GM23338 (cell line): ENCODE data around the gene UNKL. TPM values are rescaled to one million over a fixed set of nuclear protein-coding genes. Genes with fewer than 3 reads are reported as not detected.

Experiments used
- ATAC-seq: fragments of 200-7000 bp; cut with Tn5 transposase; 3 replicates; pipeline ENCODE4 v1.9.1; 2020
- DNase-seq: peaks from one replicate; pipeline ENCODE4 v3.0.0-alpha.2; 2015; ENCODE audit warnings: low spot score
- H2AFZ ChIP-seq: fragments of 200-600 bp; sonication (generic); 2 replicates; pipeline ENCODE4 v1.8.0; 2016; ENCODE audit warnings: antibody characterized with exemption, mild to moderate bottlenecking, moderate library complexity
- H3F3A ChIP-seq: fragments of 200-600 bp; sonication (generic); replicated peaks from 2 replicates; pipeline ENCODE4 v1.8.0; 2017; ENCODE audit warnings: antibody characterized with exemption, mixed run types, low read depth
- H3K27ac ChIP-seq: fragments of 200-600 bp; sonication (generic); 2 replicates; pipeline ENCODE4 v1.6.1; 2016; ENCODE audit warnings: low read depth
- H3K27me3 ChIP-seq: fragments of 200-600 bp; sonication (generic); 2 replicates; pipeline ENCODE4 v1.8.0; 2016; ENCODE audit warnings: mild to moderate bottlenecking, mixed run types, moderate library complexity; ENCODE audit not compliant: insufficient read depth
- H3K36me3 ChIP-seq: fragments of 200-600 bp; sonication (generic); 2 replicates; pipeline ENCODE4 v1.8.0; 2016; ENCODE audit warnings: mild to moderate bottlenecking; ENCODE audit not compliant: insufficient read depth
- H3K4me1 ChIP-seq: fragments of 200-600 bp; sonication (generic); 2 replicates; pipeline ENCODE4 v1.8.0; 2016; ENCODE audit warnings: mild to moderate bottlenecking, moderate library complexity; ENCODE audit not compliant: insufficient read depth
- H3K4me2 ChIP-seq: fragments of 200-600 bp; sonication (generic); 2 replicates; pipeline ENCODE4 v1.7.1; 2017; ENCODE audit warnings: mixed run types
- H3K4me3 ChIP-seq: fragments of 200-600 bp; sonication (generic); 2 replicates; pipeline ENCODE4 v1.6.1; 2016; ENCODE audit warnings: mixed run types
- H3K79me2 ChIP-seq: fragments of 200-600 bp; sonication (generic); replicated peaks from 2 replicates; pipeline ENCODE4 v1.8.0; 2017; ENCODE audit warnings: mild to moderate bottlenecking; ENCODE audit not compliant: insufficient read depth
- H3K9me2 ChIP-seq: fragments of 200-600 bp; sonication (generic); 2 replicates; pipeline ENCODE4 v1.8.0; 2017; ENCODE audit not compliant: insufficient read depth
- H4K20me1 ChIP-seq: fragments of 200-600 bp; sonication (generic); replicated peaks from 2 replicates; pipeline ENCODE4 v1.8.0; 2017; ENCODE audit warnings: mild to moderate bottlenecking; ENCODE audit not compliant: insufficient read depth
- H3K27ac Mint-ChIP-seq: 2 replicates; pipeline ENCODE4 v1.8.0; 2020; ENCODE audit warnings: inconsistent platforms, mild to moderate bottlenecking, moderate library complexity, mixed read lengths
- H3K27me3 Mint-ChIP-seq: 3 replicates; pipeline ENCODE4 v1.8.0; 2022; ENCODE audit warnings: low read depth, mild to moderate bottlenecking, moderate library complexity, mixed read lengths, inconsistent platforms; ENCODE audit not compliant: insufficient read depth, poor library complexity
- H3K36me3 Mint-ChIP-seq: 3 replicates; pipeline ENCODE4 v1.8.0; 2021; ENCODE audit warnings: low read depth, mild to moderate bottlenecking, inconsistent platforms, moderate library complexity, mixed read lengths
- H3K4me1 Mint-ChIP-seq: 3 replicates; pipeline ENCODE4 v1.8.0; 2020; ENCODE audit warnings: mild to moderate bottlenecking, inconsistent platforms, mixed read lengths
- H3K4me3 Mint-ChIP-seq: 3 replicates; pipeline ENCODE4 v1.8.0; 2021; ENCODE audit warnings: moderate library complexity, mild to moderate bottlenecking, inconsistent platforms, mixed read lengths
- H3K9me3 Mint-ChIP-seq: 3 replicates; pipeline ENCODE4 v1.8.0; 2020; ENCODE audit warnings: moderate library complexity, mild to moderate bottlenecking, inconsistent platforms, mixed read lengths
- CREB1 ChIP-seq: fragments of 250-450 bp; sonication (Bioruptor Pico); IDR thresholded peaks from 2 replicates; pipeline ENCODE4 v1.5.0; 2020; ENCODE audit warnings: low read depth, mild to moderate bottlenecking, moderate library complexity
- EZH2 ChIP-seq: fragments of 200-600 bp; sonication (generic); IDR thresholded peaks from one replicate; pipeline ENCODE4 v1.8.0; 2017; ENCODE audit warnings: antibody characterized with exemption, mild to moderate bottlenecking, low read depth; ENCODE audit not compliant: unreplicated experiment
- EZH2phosphoT487 ChIP-seq: fragments of 200-600 bp; sonication (generic); IDR thresholded peaks from one replicate; pipeline ENCODE4 v1.8.1; 2018; ENCODE audit warnings: antibody characterized with exemption; ENCODE audit not compliant: unreplicated experiment
- JUNB ChIP-seq: IDR thresholded peaks from one replicate; pipeline ENCODE4 v1.6.1; 2016; ENCODE audit warnings: antibody characterized with exemption; ENCODE audit not compliant: unreplicated experiment
- NANOG ChIP-seq: IDR thresholded peaks from 2 replicates; pipeline ENCODE4 v1.6.1; 2016; ENCODE audit warnings: antibody characterized with exemption, borderline replicate concordance
- POLR2AphosphoS5 ChIP-seq: IDR thresholded peaks from 2 replicates; pipeline ENCODE4 v1.6.1; 2016; ENCODE audit warnings: antibody characterized with exemption, low read depth
- STAT1 ChIP-seq: IDR thresholded peaks from one replicate; pipeline ENCODE4 v1.6.1; 2016; ENCODE audit warnings: antibody characterized with exemption; ENCODE audit not compliant: unreplicated experiment
- ZNF114 ChIP-seq: fragments of 250-450 bp; sonication (Bioruptor Pico); IDR thresholded peaks from 2 replicates; pipeline ENCODE4 v1.5.0; 2020; ENCODE audit warnings: mild to moderate bottlenecking, moderate library complexity
- ZNF331 ChIP-seq: fragments of 250-450 bp; sonication (Bioruptor Pico); IDR thresholded peaks from 2 replicates; pipeline ENCODE4 v1.5.0; 2020; ENCODE audit warnings: low read depth, mild to moderate bottlenecking, moderate library complexity
- ZNF462 ChIP-seq: fragments of 250-450 bp; sonication (Bioruptor Pico); IDR thresholded peaks from 2 replicates; pipeline ENCODE4 v1.5.0; 2020; ENCODE audit warnings: mild to moderate bottlenecking, moderate library complexity
- polyA plus RNA-seq: library from polyadenylated mRNA; unstranded; fragments of >200 nt; fragmentation: Nextera tagmentation; extraction: Ambion mirVana; gene quantifications from 2 replicates; pipeline ENCODE4 v1.2.1, GENCODE V29; 2016
- total RNA-seq: library from RNA; depleted of rRNA; stranded (reverse); fragments of >200 nt; shearing (Covaris generic); gene quantifications from 2 replicates; pipeline ENCODE4 v1.2.3, GENCODE V29; 2014
- TF ChIP-seq, protein P1 (sequence below), 2 experiments: fragments of 200-600 bp in 1 of 2; sonication (generic) in 1 of 2; conservative IDR thresholded peaks; 2 replicates each; pipeline versions ENCODE4 v1.5.1 to v1.6.1; 2016 to 2017; ENCODE audit warnings: antibody characterized with exemption in 2 of 2, low read depth in 2 of 2, mild to moderate bottlenecking in 2 of 2, moderate library complexity in 1 of 2
- TF ChIP-seq, protein P2 (sequence below): IDR thresholded peaks from 2 replicates; pipeline ENCODE4 v1.6.1; 2016; ENCODE audit warnings: antibody characterized with exemption
- TF ChIP-seq, protein P3 (sequence below): IDR thresholded peaks from one replicate; pipeline ENCODE4 v1.6.1; 2018; ENCODE audit warnings: antibody characterized with exemption; ENCODE audit not compliant: unreplicated experiment

Gene UNKL
- total and polyA plus RNA-seq, 2 experiments from 2014 or later: 16.7 to 28.7 TPM

GRCh38 chr16:1458336-1458976, 44.0 kb upstream of the UNKL start:
- ATAC-seq (no peak), DNase-seq (no peak)
- Histone ChIP-seq H3K4me1 (no peaks in the 10 kb centered on the region), H2AFZ (no peak overlapping the region), H3F3A (no peaks in the 10 kb centered on the region), H3K27me3 (no peaks in the 10 kb centered on the region), H3K9me2 (no peaks in the 10 kb centered on the region), H3K4me2 (no peak overlapping the region), H3K4me3 (no peak overlapping the region), H3K27ac (no peak overlapping the region), H3K36me3 (no peaks in the 10 kb centered on the region), H4K20me1 (peaks cover 4% of the 10 kb centered on the region), H3K79me2 (no peaks in the 10 kb centered on the region; the same call in 1 of the 2 replicates)
- Mint-ChIP-seq H3K4me1 (no peaks in the 10 kb centered on the region; the same call in 2 of the 3 replicates), H3K27ac (no peak overlapping the region), H3K9me3 (no peaks in the 10 kb centered on the region), H3K27me3 (no peaks in the 10 kb centered on the region), H3K36me3 (peaks cover 8% of the 10 kb centered on the region), H3K4me3 (no peak overlapping the region)
- no peak for TF ChIP-seq NANOG
- no peak for TF ChIP-seq ZNF114 (CRISPR knock-in tag)
- no peak for TF ChIP-seq ZNF331
- no peak for TF ChIP-seq EZH2
- TF ChIP-seq CREB1 (CRISPR knock-in tag): no peak
- no peak for TF ChIP-seq STAT1
- TF ChIP-seq EZH2phosphoT487: no peak
- no peak for TF ChIP-seq ZNF462 (CRISPR knock-in tag)
- TF ChIP-seq, protein P1, sequence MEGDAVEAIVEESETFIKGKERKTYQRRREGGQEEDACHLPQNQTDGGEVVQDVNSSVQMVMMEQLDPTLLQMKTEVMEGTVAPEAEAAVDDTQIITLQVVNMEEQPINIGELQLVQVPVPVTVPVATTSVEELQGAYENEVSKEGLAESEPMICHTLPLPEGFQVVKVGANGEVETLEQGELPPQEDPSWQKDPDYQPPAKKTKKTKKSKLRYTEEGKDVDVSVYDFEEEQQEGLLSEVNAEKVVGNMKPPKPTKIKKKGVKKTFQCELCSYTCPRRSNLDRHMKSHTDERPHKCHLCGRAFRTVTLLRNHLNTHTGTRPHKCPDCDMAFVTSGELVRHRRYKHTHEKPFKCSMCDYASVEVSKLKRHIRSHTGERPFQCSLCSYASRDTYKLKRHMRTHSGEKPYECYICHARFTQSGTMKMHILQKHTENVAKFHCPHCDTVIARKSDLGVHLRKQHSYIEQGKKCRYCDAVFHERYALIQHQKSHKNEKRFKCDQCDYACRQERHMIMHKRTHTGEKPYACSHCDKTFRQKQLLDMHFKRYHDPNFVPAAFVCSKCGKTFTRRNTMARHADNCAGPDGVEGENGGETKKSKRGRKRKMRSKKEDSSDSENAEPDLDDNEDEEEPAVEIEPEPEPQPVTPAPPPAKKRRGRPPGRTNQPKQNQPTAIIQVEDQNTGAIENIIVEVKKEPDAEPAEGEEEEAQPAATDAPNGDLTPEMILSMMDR (conservative IDR thresholded peaks at IDR 0.05; ENCODE audit: low read depth in 2 of 2): no peak
- no peak for TF ChIP-seq POLR2AphosphoS5
- TF ChIP-seq, protein P2, sequence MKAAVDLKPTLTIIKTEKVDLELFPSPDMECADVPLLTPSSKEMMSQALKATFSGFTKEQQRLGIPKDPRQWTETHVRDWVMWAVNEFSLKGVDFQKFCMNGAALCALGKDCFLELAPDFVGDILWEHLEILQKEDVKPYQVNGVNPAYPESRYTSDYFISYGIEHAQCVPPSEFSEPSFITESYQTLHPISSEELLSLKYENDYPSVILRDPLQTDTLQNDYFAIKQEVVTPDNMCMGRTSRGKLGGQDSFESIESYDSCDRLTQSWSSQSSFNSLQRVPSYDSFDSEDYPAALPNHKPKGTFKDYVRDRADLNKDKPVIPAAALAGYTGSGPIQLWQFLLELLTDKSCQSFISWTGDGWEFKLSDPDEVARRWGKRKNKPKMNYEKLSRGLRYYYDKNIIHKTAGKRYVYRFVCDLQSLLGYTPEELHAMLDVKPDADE: no peak
- TF ChIP-seq JUNB: no peak
- TF ChIP-seq, protein P3, sequence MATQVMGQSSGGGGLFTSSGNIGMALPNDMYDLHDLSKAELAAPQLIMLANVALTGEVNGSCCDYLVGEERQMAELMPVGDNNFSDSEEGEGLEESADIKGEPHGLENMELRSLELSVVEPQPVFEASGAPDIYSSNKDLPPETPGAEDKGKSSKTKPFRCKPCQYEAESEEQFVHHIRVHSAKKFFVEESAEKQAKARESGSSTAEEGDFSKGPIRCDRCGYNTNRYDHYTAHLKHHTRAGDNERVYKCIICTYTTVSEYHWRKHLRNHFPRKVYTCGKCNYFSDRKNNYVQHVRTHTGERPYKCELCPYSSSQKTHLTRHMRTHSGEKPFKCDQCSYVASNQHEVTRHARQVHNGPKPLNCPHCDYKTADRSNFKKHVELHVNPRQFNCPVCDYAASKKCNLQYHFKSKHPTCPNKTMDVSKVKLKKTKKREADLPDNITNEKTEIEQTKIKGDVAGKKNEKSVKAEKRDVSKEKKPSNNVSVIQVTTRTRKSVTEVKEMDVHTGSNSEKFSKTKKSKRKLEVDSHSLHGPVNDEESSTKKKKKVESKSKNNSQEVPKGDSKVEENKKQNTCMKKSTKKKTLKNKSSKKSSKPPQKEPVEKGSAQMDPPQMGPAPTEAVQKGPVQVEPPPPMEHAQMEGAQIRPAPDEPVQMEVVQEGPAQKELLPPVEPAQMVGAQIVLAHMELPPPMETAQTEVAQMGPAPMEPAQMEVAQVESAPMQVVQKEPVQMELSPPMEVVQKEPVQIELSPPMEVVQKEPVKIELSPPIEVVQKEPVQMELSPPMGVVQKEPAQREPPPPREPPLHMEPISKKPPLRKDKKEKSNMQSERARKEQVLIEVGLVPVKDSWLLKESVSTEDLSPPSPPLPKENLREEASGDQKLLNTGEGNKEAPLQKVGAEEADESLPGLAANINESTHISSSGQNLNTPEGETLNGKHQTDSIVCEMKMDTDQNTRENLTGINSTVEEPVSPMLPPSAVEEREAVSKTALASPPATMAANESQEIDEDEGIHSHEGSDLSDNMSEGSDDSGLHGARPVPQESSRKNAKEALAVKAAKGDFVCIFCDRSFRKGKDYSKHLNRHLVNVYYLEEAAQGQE: no peak
